ENCODE results near the gene DDX28. TPM values are rescaled to one million over a fixed set of nuclear protein-coding genes. Genes with fewer than 3 reads are reported as not detected.
A peak's percentile ranks its signal among the peaks of the same experiment; 100 is the strongest.

DDX28 gene
- total RNA-seq, 6 donors from 2014 or later, result 4.4 to 13.2 (median 12.1) TPM

DNA sequence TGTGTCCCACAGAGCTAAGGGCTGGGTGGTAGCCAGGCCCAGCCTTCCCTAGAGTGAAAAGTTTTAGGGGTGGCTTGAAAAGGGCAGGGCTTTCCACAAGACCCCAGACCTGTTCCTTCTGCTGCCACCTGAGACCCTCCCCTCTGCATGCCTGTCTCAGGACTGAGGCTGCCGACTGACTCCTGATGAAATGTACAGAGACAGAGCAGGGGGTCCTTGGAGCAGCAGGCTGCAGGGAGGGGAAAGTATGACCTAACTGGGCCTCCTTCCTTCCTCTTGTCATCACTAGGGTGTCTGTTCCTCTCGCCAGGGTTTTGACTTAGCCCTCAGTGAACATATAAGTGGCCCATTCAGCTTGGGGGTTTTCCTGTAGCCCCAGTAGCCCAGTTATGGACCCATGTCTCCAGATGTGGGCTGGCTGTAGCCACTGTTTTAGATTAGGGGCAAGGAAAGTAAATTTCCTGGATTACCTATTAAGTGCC lies 47.3 kb upstream of the DDX28 start:
- Histone ChIP-seq H3K27me3 (no peaks in the 10 kb centered on the region), H3K4me3 (no peak overlapping the region), H3K4me1 (peaks cover 33 to 55% (median 38%) of the 10 kb centered on the region in 4 donors), H3K36me3 (peaks cover 0 to 34% (median 27%) of the 10 kb centered on the region in 4 donors), H3K27ac (peak overlapping the region in 3 of 4 donors; percentile 44 to 72 (median 63)), H3K9me3 (no peaks in the 10 kb centered on the region)
- ATAC-seq (ENCODE audit: low FRiP score in 2 of 2) (no peak), DNase-seq (no peak)
- TF ChIP-seq POLR2A (IDR thresholded peaks at IDR 0.05) (no peak), POLR2AphosphoS5 (IDR thresholded peaks at IDR 0.05) (no peak), CTCF (IDR thresholded peaks at IDR 0.05) (no peak), EP300 (IDR thresholded peaks at IDR 0.05) (no peak)
- 17 to 62% methylated on average over 1 to 2 of the region's 2 CpGs for WGBS, 2 donors

GRCh38 chr16:68069511-68070248 lies 46.6 kb upstream of the DDX28 start:
- WGBS, 2 donors, result 47 to 50% methylated on average over 5 to 7 of the region's 7 CpGs
- no peaks in the 10 kb centered on the region for H3K27me3 ChIP-seq
- TF ChIP-seq EP300 (IDR thresholded peaks at IDR 0.05), result no peak
- TF ChIP-seq POLR2AphosphoS5 (IDR thresholded peaks at IDR 0.05), result no peak
- TF ChIP-seq POLR2A (IDR thresholded peaks at IDR 0.05), result no peak
- TF ChIP-seq CTCF (IDR thresholded peaks at IDR 0.05), result no peak
- DNase-seq, result peak; percentile 33 to 77
- H3K9me3 ChIP-seq, result no peaks in the 10 kb centered on the region
- no peak overlapping the region for H3K4me3 ChIP-seq
- ATAC-seq (ENCODE audit: low FRiP score in 2 of 2), result peak in 1 of 2 donors; percentile 28
- H3K4me1 ChIP-seq, result peaks cover 39 to 58% (median 44%) of the 10 kb centered on the region in 4 donors
- peaks cover 0 to 28% (median 22%) of the 10 kb centered on the region in 4 donors for H3K36me3 ChIP-seq
- H3K27ac ChIP-seq, result peak overlapping the region in 3 of 4 donors; percentile 44 to 72 (median 63)

DNA sequence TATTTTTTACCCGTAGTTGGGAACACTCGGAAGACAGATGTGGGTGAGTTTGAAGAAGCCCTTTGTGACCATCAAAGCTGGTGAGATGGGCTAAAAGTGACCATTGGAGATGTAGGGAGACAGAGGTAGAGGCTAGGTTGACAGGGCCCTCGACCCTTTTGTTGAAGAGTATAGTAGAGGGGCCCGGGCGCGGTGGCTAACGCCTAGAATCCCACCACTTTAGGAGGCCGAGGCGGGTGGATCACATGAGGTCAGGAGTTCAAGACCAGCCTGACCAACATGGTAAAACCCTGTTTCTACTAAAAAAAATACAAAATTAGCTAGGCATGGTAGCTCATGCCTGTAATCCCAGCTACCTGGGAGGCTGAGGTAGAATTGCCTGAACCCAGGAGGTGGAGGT lies 45.9 kb upstream of the DDX28 start:
- no peak for ATAC-seq (ENCODE audit: low FRiP score in 2 of 2)
- Histone ChIP-seq H3K36me3 (peaks cover 0 to 21% (median 17%) of the 10 kb centered on the region in 4 donors), H3K9me3 (no peaks in the 10 kb centered on the region), H3K27ac (peak overlapping the region in 3 of 4 donors; percentile 44 to 72 (median 72)), H3K27me3 (no peaks in the 10 kb centered on the region), H3K4me3 (no peak overlapping the region), H3K4me1 (peaks cover 46 to 64% (median 52%) of the 10 kb centered on the region in 4 donors)
- WGBS, 2 donors, result 96 to 99% methylated on average over 9 of the region's 9 CpGs
- TF ChIP-seq POLR2A (IDR thresholded peaks at IDR 0.05) (no peak), EP300 (IDR thresholded peaks at IDR 0.05) (no peak), CTCF (IDR thresholded peaks at IDR 0.05) (no peak), POLR2AphosphoS5 (IDR thresholded peaks at IDR 0.05) (no peak)
- DNase-seq, result no peak

GRCh38 chr16:68066763-68067162 lies 43.7 kb upstream of the DDX28 start:
- no peak for DNase-seq
- no peak for TF ChIP-seq CTCF (IDR thresholded peaks at IDR 0.05)
- TF ChIP-seq POLR2AphosphoS5 (IDR thresholded peaks at IDR 0.05), result no peak
- no peak for TF ChIP-seq EP300 (IDR thresholded peaks at IDR 0.05)
- TF ChIP-seq POLR2A (IDR thresholded peaks at IDR 0.05), result no peak
- Histone ChIP-seq H3K9me3 (no peaks in the 10 kb centered on the region), H3K4me3 (no peak overlapping the region), H3K36me3 (peaks cover 0 to 15% (median 12%) of the 10 kb centered on the region in 4 donors), H3K27me3 (no peaks in the 10 kb centered on the region), H3K4me1 (peaks cover 44 to 68% (median 52%) of the 10 kb centered on the region in 4 donors), H3K27ac (peak overlapping the region; percentile 83 to 87 (median 84))
- WGBS, 2 donors, result 17 to 38% methylated on average over 1 of the region's 1 CpG
- no peak for ATAC-seq (ENCODE audit: low FRiP score in 2 of 2)
